CD4-positive, alpha-beta T cell treated with Interleukin-15 for 4 hours (primary cell): ENCODE results near the gene EXOSC5.
"Not testable (repeated sequence)": the region's sequence is repeated elsewhere in the genome, so short reads cannot be mapped to it uniquely, and the experiment has no call there.

Experiments
- DNase-seq: peaks from one replicate; pipeline ENCODE4 v3.0.0-alpha.2; 2020; ENCODE audit warnings: low spot score

Gene EXOSC5

DNA sequence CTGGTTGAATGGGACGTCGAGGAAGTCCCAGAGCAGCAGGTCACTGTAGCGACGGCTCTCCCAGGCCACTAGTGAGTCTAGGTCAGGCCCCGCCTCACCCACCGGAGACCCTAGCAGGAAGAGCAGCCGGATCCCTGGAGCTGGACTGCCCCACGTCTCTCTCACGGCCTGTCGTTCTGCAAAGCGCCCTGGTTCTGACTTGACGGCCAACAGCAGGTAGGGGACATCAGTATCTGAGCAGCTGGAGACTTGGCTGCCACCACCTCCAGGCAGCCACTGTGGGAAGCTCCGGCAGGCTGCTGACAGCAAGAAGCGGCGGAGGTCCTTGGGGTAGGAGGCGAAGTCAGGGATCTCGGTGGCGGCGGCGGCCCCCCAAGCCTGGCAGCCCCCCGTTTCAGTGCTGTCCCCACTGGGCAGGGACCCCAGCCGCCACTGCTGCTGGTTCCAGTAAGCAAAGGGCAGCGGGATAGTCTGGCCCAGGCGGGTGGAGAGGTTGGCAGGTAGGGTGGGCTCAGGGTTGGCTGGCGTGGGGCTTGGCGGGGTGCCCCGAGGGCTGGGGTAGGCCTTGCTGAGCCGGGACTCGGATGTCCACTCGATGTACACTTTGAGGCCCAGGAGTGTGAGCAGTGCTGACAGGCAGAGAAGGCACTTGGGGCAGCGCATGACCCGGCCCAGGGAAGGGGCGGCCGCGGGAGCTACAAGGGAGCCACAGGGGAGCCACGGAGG lies 29.1 kb upstream of the EXOSC5 start:
- DNase-seq, result no peak

DNA sequence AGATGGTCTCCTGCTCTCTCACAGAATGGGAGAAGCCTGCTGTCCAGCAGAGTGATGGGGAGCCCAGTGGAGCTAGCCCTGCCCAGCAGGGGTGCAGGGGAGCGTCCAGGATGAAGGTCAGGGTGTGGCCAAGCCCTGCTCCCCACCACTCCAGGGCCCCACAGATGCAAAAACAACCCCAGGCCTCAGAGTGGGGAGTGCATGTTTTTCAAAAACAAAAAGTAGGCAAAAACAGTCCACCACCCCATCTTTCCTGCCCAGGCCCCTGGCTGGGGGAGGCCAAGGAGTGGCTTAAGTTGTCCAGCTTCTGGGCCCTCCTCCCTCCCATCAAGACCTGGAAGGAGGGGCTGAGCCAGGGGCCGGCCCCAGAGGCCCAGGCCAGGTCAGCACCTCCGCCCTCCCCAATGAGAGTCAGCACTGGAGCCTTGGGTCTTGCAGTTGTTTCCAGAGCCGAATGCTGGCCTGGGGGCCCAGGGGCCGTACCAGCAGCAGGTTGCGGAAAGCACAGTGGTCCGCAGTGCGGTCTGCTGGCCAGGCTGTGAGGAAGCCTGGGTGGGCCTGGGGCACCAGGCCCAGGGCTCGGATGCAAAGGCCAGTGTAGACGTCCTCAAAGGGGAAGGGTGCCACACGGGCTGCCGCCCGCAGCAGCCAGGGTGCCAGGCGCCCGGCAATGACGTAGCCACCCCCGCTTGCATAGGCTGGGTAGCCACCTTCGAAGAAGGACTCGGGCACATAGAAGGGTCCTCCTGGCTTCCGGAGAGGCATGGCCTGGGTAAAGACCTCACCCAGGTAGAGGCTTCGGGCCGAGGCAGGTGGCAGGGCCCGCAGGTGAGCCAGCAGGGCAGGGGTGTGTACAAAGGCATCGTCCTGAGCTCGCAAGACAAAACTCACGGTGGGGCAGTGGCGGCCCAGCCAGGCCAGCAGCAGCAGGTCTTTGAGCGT lies 28.3 kb upstream of the EXOSC5 start:
- DNase-seq, result no peak

GRCh38 chr19:41424335-41425173 lies 27.4 kb upstream of the EXOSC5 start:
- no peak for DNase-seq

GRCh38 chr19:41422955-41423354 lies 25.8 kb upstream of the EXOSC5 start:
- DNase-seq, result no peak

- DNase-seq, result no peak
Measured at GRCh38 chr19:41422456-41422855, 25.3 kb upstream of the EXOSC5 start.

DNA sequence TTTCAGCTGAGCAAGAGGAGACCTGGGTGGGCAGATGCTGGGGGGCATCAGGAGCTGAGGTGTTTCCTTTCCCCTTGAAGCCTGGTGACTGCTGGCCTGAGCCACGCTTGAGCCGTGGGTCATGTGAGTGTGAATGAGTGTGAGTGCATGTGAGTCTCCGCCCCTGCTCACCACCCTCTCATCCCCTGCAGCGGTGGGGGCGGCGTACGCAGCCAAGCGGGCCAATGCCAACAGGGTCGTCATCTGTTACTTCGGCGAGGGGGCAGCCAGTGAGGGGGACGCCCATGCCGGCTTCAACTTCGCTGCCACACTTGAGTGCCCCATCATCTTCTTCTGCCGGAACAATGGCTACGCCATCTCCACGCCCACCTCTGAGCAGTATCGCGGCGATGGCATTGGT lies 24.8 kb upstream of the EXOSC5 start:
- no peak for DNase-seq

DNA sequence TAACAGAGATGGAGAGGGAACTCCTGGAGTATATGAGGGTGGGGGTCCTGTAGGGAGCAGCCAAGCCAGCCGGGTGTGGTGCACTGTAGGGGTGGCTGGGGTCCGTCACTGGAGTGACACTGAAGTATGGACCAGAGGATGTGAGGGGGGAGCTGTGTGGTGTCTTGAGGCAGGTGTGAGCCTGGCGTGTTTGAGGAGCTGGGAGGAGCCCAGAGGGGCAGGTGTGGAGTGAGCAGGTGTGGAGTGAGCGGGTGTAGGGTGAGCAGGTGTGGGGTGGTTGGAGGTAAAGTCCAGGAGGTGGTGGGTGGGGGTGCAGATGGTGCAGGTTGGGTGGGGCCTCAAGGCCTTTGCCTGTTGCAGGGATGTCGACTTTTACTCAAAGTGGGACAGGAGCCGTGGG lies 24.2 kb upstream of the EXOSC5 start:
- no peak for DNase-seq

DNA sequence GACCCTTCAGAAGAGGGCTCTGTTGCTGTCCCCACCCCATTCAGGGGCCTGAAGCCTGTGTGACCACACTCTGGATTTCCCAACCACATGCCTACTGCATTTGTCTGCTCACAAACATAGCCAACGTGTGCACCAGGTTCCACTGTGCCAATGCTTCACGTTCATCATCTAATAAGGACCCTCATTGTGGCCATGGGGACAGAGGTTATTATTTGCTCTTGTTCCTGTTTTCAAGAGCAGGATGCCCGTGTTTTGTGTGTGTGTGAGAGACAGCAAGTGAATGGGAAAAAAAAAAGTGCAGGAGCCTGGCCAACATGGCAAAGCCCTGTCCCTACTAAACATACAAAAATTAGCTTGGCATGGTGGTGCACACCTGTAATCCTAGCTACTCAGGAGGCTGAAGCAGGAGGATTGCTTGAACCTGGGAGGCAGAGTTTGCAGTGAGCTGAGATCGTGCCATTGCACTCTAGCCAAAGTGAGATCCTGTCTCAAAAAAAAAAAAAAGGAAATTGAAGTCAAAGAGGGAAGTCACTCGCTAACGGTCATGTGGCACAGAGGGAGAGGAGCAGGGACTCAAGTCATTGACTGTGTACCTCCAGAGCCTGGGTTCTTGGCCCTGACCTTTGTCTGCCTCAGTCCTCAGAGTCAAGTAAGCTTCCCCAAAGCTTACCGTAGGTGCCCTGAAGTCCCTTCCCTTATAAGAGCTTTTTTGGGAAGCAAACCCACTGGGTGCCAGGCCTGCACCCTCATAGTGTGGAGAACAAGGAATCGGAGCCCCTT lies 23.1 kb upstream of the EXOSC5 start:
- DNase-seq, result no peak

DNA sequence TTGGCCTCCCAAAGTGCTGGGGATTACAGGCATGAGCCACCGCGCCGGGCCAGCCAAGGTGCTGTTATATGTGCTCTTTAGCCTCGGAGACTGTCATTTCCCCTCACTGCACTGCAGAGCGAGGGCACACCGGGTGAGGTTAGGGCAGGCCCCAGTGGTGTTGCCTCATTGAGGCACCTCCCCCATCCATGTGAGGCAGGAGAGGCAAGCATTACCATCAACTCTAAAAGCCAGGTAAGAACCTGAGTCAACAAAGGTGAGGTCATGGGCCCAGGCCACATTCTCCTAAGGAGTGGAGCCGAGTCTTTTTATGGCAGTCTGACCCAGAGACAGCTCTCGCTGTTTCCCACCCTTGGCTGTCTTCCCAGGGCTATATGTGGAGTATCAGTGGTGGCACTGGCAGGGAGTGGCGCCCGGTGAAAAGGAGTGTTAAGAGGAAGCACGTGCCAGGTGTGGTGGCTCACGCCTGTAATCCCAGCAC lies 19.1 kb upstream of the EXOSC5 start:
- DNase-seq, result no peak

DNA sequence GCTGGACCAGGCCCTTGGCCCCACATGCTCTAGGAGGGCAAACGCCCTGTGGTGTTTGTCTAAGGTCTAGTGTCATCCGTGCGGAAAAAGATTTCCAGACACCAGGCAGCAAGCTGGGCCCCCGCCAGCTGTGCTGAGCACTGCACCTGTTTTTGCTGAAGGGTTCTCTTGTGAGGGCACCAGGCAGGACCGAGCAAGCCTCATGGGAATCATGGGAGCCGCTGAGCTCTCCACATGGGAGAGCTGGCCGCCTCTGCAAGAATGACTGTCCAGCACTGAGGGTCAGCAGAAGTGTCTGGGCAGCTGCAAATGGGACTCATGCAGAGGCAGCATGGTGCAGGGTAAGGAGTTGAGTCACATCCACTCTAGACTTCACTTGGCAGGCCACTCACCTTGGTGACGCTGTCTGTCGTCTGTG lies 18.0 kb upstream of the EXOSC5 start:
- no peak for DNase-seq

DNA sequence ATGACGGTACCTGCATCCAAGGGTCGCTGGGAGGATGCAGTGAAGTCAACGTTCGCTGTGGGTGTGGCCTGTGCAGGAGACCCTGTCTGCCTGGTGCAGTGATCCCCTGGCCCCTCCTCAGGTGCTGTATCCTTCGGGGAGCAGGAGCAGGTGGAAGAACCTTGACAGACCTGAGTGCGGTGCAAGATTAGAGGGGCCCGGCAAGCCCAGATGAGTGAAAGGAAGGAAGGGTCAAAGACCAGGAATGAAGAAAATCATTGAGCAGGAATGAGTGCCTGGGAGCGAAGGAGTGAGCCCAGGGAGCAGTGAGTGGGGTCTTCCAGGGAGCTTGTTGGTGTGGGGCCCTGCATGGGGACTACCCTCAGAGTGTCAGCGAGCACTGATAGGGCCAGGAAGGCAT lies 17.3 kb upstream of the EXOSC5 start:
- DNase-seq, result no peak

DNA sequence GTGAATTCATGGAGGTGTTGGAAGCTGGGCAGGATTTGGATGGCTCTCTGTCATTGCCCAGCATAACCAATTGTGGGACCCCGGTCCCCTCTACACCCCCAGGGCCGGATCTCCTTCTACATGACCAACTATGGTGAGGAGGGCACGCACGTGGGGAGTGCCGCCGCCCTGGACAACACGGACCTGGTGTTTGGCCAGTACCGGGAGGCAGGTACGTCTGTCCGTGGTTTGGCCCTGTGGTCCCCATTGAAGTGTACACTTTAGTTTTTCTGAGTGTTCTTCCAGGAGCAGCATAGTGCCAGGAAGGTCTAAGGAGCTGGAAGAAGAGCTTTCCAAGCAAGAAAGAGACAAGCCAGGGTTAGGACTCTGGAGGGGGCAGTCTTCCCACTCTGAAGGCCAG lies 16.8 kb upstream of the EXOSC5 start:
- DNase-seq, result no peak

- no peak for DNase-seq
Measured at GRCh38 chr19:41412953-41413352, 15.8 kb upstream of the EXOSC5 start.

GRCh38 chr19:41411968-41412265 lies 14.8 kb upstream of the EXOSC5 start:
- DNase-seq, result no peak

- no peak for DNase-seq
Measured at GRCh38 chr19:41411100-41411967, 14.2 kb upstream of the EXOSC5 start.

GRCh38 chr19:41410336-41411054 lies 13.3 kb upstream of the EXOSC5 start:
- no peak for DNase-seq

GRCh38 chr19:41409288-41409687 lies 12.1 kb upstream of the EXOSC5 start:
- no peak for DNase-seq

GRCh38 chr19:41408846-41409245 lies 11.7 kb upstream of the EXOSC5 start:
- not testable (repeated sequence) for DNase-seq

DNA sequence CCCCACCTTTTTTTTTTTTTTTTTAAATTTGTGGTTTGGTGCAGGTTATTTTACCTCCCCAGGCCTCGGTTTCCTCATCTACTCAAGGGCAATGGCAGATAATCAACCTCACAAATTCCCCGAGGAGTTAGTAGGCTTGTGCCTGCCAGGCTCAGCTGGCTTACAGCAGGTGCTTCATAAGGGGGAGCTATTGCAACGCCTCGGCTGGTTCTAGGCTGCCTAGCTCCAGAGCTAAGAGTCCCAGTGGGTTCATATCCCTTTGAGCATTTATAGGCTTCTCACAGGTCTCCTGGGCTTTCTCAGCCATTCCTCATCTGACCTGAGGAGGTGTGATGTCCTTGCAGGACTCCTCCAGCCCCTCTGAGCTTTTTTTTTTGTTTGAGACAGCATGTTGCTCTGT lies 11.1 kb upstream of the EXOSC5 start:
- DNase-seq, result no peak

DNA sequence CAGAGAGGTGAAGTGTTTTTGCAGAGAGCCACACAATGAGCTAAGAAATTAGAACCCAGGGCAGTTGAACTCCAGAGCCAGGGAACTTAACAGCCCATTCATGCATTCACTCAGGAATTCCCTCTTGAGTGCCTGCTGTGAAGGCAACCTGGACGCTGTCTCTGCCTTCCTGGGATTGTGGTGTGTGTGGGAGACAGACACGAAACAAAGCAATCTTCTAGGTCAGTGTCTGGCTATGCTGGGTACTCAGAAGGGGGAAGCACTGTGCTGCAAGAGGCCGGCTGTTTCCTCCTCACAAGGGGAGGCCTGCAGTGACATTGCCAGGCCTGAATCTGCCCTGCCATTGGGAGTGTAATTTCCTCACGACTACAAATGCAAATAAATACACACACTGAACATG lies 10.1 kb upstream of the EXOSC5 start:
- DNase-seq, result no peak
